ENCODE results near the gene DYNLRB1.
"Not testable (repeated sequence)": the region's sequence is repeated elsewhere in the genome, so short reads cannot be mapped to it uniquely, and the experiment has no call there.

DNA sequence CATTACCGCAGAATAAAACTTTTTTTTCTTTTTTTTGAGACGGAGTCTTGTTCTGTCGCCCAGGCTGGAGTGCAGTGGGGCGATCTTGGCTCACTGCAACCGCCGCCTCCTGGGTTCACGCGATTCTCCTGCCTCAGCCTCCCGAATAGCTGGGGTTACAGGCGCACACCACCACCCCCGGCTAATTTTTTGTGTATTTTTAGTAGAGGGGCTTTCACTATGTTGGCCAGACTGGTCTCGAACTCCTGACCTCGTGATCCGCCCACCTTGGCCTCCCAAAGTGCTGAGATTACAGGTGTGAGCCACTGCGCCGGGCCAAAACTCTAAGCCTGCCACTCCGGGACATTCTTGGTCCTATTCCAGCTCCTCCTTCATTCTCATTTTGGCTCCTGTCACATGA lies 2.2 kb upstream of the DYNLRB1 start:
- TF ChIP-seq, protein P1, sequence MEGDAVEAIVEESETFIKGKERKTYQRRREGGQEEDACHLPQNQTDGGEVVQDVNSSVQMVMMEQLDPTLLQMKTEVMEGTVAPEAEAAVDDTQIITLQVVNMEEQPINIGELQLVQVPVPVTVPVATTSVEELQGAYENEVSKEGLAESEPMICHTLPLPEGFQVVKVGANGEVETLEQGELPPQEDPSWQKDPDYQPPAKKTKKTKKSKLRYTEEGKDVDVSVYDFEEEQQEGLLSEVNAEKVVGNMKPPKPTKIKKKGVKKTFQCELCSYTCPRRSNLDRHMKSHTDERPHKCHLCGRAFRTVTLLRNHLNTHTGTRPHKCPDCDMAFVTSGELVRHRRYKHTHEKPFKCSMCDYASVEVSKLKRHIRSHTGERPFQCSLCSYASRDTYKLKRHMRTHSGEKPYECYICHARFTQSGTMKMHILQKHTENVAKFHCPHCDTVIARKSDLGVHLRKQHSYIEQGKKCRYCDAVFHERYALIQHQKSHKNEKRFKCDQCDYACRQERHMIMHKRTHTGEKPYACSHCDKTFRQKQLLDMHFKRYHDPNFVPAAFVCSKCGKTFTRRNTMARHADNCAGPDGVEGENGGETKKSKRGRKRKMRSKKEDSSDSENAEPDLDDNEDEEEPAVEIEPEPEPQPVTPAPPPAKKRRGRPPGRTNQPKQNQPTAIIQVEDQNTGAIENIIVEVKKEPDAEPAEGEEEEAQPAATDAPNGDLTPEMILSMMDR (IDR thresholded peaks at IDR 0.05; ENCODE audit: poor library complexity), result not testable (repeated sequence)
- TF ChIP-seq EZH2 (IDR thresholded peaks at IDR 0.05; ENCODE audit: borderline replicate concordance); EZH2phosphoT487 (IDR thresholded peaks at IDR 0.05; ENCODE audit: low read depth, severe bottlenecking, unreplicated experiment): not testable (repeated sequence)

Measured in hepatocyte (in vitro differentiated cells).